Neuronal stem cell (in vitro differentiated cells): Measurements from ENCODE around the gene PARD3.

ENCODE experiments used
- DNase-seq: peaks from one replicate; pipeline ENCODE4 v3.0.0-alpha.2; 2013; ENCODE audit warnings: low spot score
- H2AFZ ChIP-seq: one replicate; pipeline ENCODE4 v1.6.1; 2013; ENCODE audit warnings: mild to moderate bottlenecking, low read length, inconsistent platforms
- H2AK5ac ChIP-seq: 2 replicates; pipeline ENCODE4 v1.6.1; 2013; ENCODE audit warnings: low read depth, mild to moderate bottlenecking, inconsistent platforms, low read length, moderate library complexity, mixed read lengths
- H2BK120ac ChIP-seq: 2 replicates; pipeline ENCODE4 v1.6.1; 2013; ENCODE audit warnings: low read depth, mild to moderate bottlenecking, inconsistent platforms, low read length, moderate library complexity, mixed read lengths
- H2BK12ac ChIP-seq: one replicate; pipeline ENCODE4 v1.6.1; 2013; ENCODE audit warnings: low read length, inconsistent platforms
- H2BK15ac ChIP-seq: 2 replicates; pipeline ENCODE4 v1.6.1; 2013; ENCODE audit warnings: mild to moderate bottlenecking, low read length, inconsistent platforms, mixed read lengths
- H2BK5ac ChIP-seq: one replicate; pipeline ENCODE4 v1.6.1; 2013; ENCODE audit warnings: inconsistent platforms, mild to moderate bottlenecking, low read length, moderate library complexity
- H3K14ac ChIP-seq: one replicate; pipeline ENCODE4 v1.6.1; 2013; ENCODE audit warnings: low read length, inconsistent platforms
- H3K18ac ChIP-seq: 2 replicates; pipeline ENCODE4 v1.6.1; 2013; ENCODE audit warnings: low read length, inconsistent platforms
- H3K23ac ChIP-seq: 2 replicates; pipeline ENCODE4 v1.6.1; 2013; ENCODE audit warnings: low read depth, mild to moderate bottlenecking, mixed read lengths, low read length, inconsistent platforms; ENCODE audit not compliant: poor library complexity
- H3K27ac ChIP-seq: replicated peaks from 3 replicates; pipeline ENCODE4 v1.5.1; 2013; ENCODE audit warnings: low read length, inconsistent platforms
- H3K27me3 ChIP-seq, 3 experiments: 2 replicates each; pipeline ENCODE4 v1.6.1; 2013; ENCODE audit warnings: low read length in 3 of 3, mild to moderate bottlenecking in 2 of 3, inconsistent platforms in 1 of 3, low read depth in 1 of 3, mixed read lengths in 1 of 3, moderate library complexity in 1 of 3; ENCODE audit not compliant: control insufficient read depth in 3 of 3, insufficient read depth in 3 of 3
- H3K36me3 ChIP-seq, 2 donors: replicated peaks in 1 of 2; 2 replicates each; pipeline ENCODE4 v1.6.1; 2013; ENCODE audit warnings: low read length in 2 of 2; ENCODE audit not compliant: control insufficient read depth in 2 of 2, insufficient read depth in 2 of 2
- H3K4ac ChIP-seq: 2 replicates; pipeline ENCODE4 v1.6.1; 2013; ENCODE audit warnings: inconsistent platforms, mild to moderate bottlenecking, low read length, moderate library complexity
- H3K4me1 ChIP-seq, 2 donors: 1 replicate in 1 of 2; 2 replicates in 1 of 2; pipeline ENCODE4 v1.6.1; 2013; ENCODE audit warnings: low read length in 2 of 2, low read depth in 1 of 2; ENCODE audit not compliant: control insufficient read depth in 2 of 2, insufficient read depth in 1 of 2
- H3K4me2 ChIP-seq: one replicate; pipeline ENCODE4 v1.6.1; 2013; ENCODE audit warnings: mild to moderate bottlenecking, low read length, inconsistent platforms; ENCODE audit not compliant: insufficient read depth, poor library complexity, severe bottlenecking
- H3K4me3 ChIP-seq, 2 donors: 2 replicates each; pipeline ENCODE4 v1.5.1; 2013; ENCODE audit warnings: low read length in 2 of 2, mild to moderate bottlenecking in 2 of 2, inconsistent platforms in 1 of 2, moderate library complexity in 1 of 2
- H3K79me1 ChIP-seq: one replicate; pipeline ENCODE4 v1.6.1; 2013; ENCODE audit warnings: low read depth, mild to moderate bottlenecking, inconsistent platforms, low read length, moderate library complexity
- H3K9ac ChIP-seq: one replicate; pipeline ENCODE4 v1.6.1; 2013; ENCODE audit warnings: mild to moderate bottlenecking, low read depth, low read length, inconsistent platforms; ENCODE audit not compliant: poor library complexity
- H3K9me3 ChIP-seq, 2 donors: replicated peaks in 1 of 2; 2 replicates each; pipeline versions ENCODE3 to v1.6.1; 2013; ENCODE audit warnings: low read length in 2 of 2, mild to moderate bottlenecking in 2 of 2, inconsistent platforms in 1 of 2, low read depth in 1 of 2, mixed read lengths in 1 of 2, moderate library complexity in 1 of 2; ENCODE audit not compliant: control insufficient read depth in 2 of 2, insufficient read depth in 1 of 2
- H4K8ac ChIP-seq: one replicate; pipeline ENCODE4 v1.6.1; 2013; ENCODE audit warnings: low read depth, mild to moderate bottlenecking, inconsistent platforms, low read length, moderate library complexity
- H4K91ac ChIP-seq: one replicate; pipeline ENCODE4 v1.6.1; 2013; ENCODE audit warnings: low read length, low read depth, mild to moderate bottlenecking, inconsistent platforms; ENCODE audit not compliant: poor library complexity
- WGBS, 2 donors: extraction: QIAGEN DNeasy Blood & Tissue Kit; methylation state at CpG; one replicate each; pipeline ENCODE4 v1.1.7; 2013; ENCODE audit warnings: missing lambda C conversion rate in 2 of 2, mixed read lengths in 1 of 2; ENCODE audit not compliant: insufficient read length in 2 of 2, insufficient replicate concordance in 1 of 2; ENCODE audit errors: extremely low coverage in 2 of 2; 5-methylcytosine and 5-hydroxymethylcytosine counted together

Gene PARD3

GRCh38 chr10:34290412-34291081 lies 524.5 kb downstream of the PARD3 start:
- H3K4me2 ChIP-seq = no peak overlapping the region
- H3K9ac ChIP-seq = no peak overlapping the region
- H2BK5ac ChIP-seq = no peak overlapping the region
- H3K27me3 ChIP-seq = no peaks in the 10 kb centered on the region
- H2AK5ac ChIP-seq = no peak overlapping the region
- no peak overlapping the region for H2AFZ ChIP-seq
- no peak overlapping the region for H4K91ac ChIP-seq
- no peak overlapping the region for H2BK15ac ChIP-seq
- peaks cover 2 to 18% of the 10 kb centered on the region in 2 donors for H3K4me1 ChIP-seq
- no peak overlapping the region for H3K4me3 ChIP-seq
- H3K36me3 ChIP-seq = no peaks in the 10 kb centered on the region
- H3K4ac ChIP-seq = no peak overlapping the region
- H3K27ac ChIP-seq = no peak overlapping the region
- H3K9me3 ChIP-seq = no peaks in the 10 kb centered on the region
- H3K18ac ChIP-seq = no peak overlapping the region
- H4K8ac ChIP-seq = no peak overlapping the region
- no peak overlapping the region for H3K14ac ChIP-seq
- H2BK120ac ChIP-seq = no peak overlapping the region
- no CpG with 5 or more reads among the region's 2 CpGs for WGBS, 2 donors
- H3K23ac ChIP-seq = no peak overlapping the region
- no peaks in the 10 kb centered on the region for H3K79me1 ChIP-seq
- DNase-seq = no peak
- no peak overlapping the region for H2BK12ac ChIP-seq

GRCh38 chr10:34288634-34289033 lies 526.5 kb downstream of the PARD3 start:
- Histone ChIP-seq H3K4me1 (peaks cover 2 to 10% of the 10 kb centered on the region in 2 donors), H3K18ac (no peak overlapping the region), H2BK5ac (no peak overlapping the region), H3K4ac (no peak overlapping the region), H3K9ac (no peak overlapping the region), H3K79me1 (no peaks in the 10 kb centered on the region), H3K27ac (no peak overlapping the region), H2BK15ac (no peak overlapping the region), H3K23ac (no peak overlapping the region), H3K27me3 (no peaks in the 10 kb centered on the region), H3K9me3 (no peaks in the 10 kb centered on the region), H3K14ac (no peak overlapping the region), H2AFZ (no peak overlapping the region), H4K8ac (no peak overlapping the region), H3K4me2 (no peak overlapping the region), H4K91ac (no peak overlapping the region), H3K4me3 (no peak overlapping the region), H2BK120ac (no peak overlapping the region), H2AK5ac (no peak overlapping the region), H2BK12ac (no peak overlapping the region), H3K36me3 (no peaks in the 10 kb centered on the region)
- DNase-seq = no peak
- WGBS, 2 donors = no CpG with 5 or more reads among the region's 3 CpGs

GRCh38 chr10:34286136-34286739 lies 528.9 kb downstream of the PARD3 start:
- Histone ChIP-seq H3K9me3 (no peaks in the 10 kb centered on the region), H3K4me1 (peaks cover 0 to 3% of the 10 kb centered on the region in 2 donors), H2AK5ac (no peak overlapping the region), H3K4ac (no peak overlapping the region), H2BK5ac (no peak overlapping the region), H2BK12ac (no peak overlapping the region), H2BK15ac (no peak overlapping the region), H3K4me2 (no peak overlapping the region), H3K27ac (no peak overlapping the region), H3K18ac (no peak overlapping the region), H2AFZ (no peak overlapping the region), H3K14ac (no peak overlapping the region), H3K27me3 (no peaks in the 10 kb centered on the region), H3K36me3 (no peaks in the 10 kb centered on the region), H3K79me1 (no peaks in the 10 kb centered on the region), H3K9ac (no peak overlapping the region), H4K91ac (no peak overlapping the region), H2BK120ac (no peak overlapping the region), H4K8ac (no peak overlapping the region), H3K4me3 (no peak overlapping the region), H3K23ac (no peak overlapping the region)
- no CpG with 5 or more reads among the region's 3 CpGs for WGBS, 2 donors
- DNase-seq = no peak

- no peak overlapping the region for H3K18ac ChIP-seq
- WGBS, 2 donors = no CpG with 5 or more reads among the region's 3 CpGs
- no peak overlapping the region for H4K8ac ChIP-seq
- peaks cover 3 to 4% of the 10 kb centered on the region in 2 donors for H3K4me1 ChIP-seq
- no peak overlapping the region for H2AK5ac ChIP-seq
- no peak overlapping the region for H4K91ac ChIP-seq
- H2BK120ac ChIP-seq = no peak overlapping the region
- no peaks in the 10 kb centered on the region for H3K79me1 ChIP-seq
- H2BK12ac ChIP-seq = no peak overlapping the region
- H3K9me3 ChIP-seq = no peaks in the 10 kb centered on the region
- H3K23ac ChIP-seq = no peak overlapping the region
- H3K27ac ChIP-seq = no peak overlapping the region
- DNase-seq = no peak
- no peaks in the 10 kb centered on the region for H3K36me3 ChIP-seq
- H3K14ac ChIP-seq = no peak overlapping the region
- H3K4me2 ChIP-seq = no peak overlapping the region
- no peak overlapping the region for H3K4ac ChIP-seq
- H3K9ac ChIP-seq = no peak overlapping the region
- H3K27me3 ChIP-seq = no peaks in the 10 kb centered on the region
- no peak overlapping the region for H2BK15ac ChIP-seq
- H3K4me3 ChIP-seq = no peak overlapping the region
- no peak overlapping the region for H2AFZ ChIP-seq
- H2BK5ac ChIP-seq = no peak overlapping the region
Observed at GRCh38 chr10:34281661-34282582, 533.2 kb downstream of the PARD3 start.
